GM23338 (cell line): ENCODE data around the gene ATG2B. TPM values are rescaled to one million over a fixed set of nuclear protein-coding genes. Genes with fewer than 3 reads are reported as not detected.

ENCODE experiments used
- ATAC-seq: fragments of 200-7000 bp; cut with Tn5 transposase; 3 replicates; pipeline ENCODE4 v1.9.1; 2020
- DNase-seq: peaks from one replicate; pipeline ENCODE4 v3.0.0-alpha.2; 2015; ENCODE audit warnings: low spot score
- H2AFZ ChIP-seq: fragments of 200-600 bp; sonication (generic); 2 replicates; pipeline ENCODE4 v1.8.0; 2016; ENCODE audit warnings: antibody characterized with exemption, mild to moderate bottlenecking, moderate library complexity
- H3F3A ChIP-seq: fragments of 200-600 bp; sonication (generic); replicated peaks from 2 replicates; pipeline ENCODE4 v1.8.0; 2017; ENCODE audit warnings: antibody characterized with exemption, mixed run types, low read depth
- H3K27ac ChIP-seq: fragments of 200-600 bp; sonication (generic); 2 replicates; pipeline ENCODE4 v1.6.1; 2016; ENCODE audit warnings: low read depth
- H3K27me3 ChIP-seq: fragments of 200-600 bp; sonication (generic); 2 replicates; pipeline ENCODE4 v1.8.0; 2016; ENCODE audit warnings: mild to moderate bottlenecking, mixed run types, moderate library complexity; ENCODE audit not compliant: insufficient read depth
- H3K36me3 ChIP-seq: fragments of 200-600 bp; sonication (generic); 2 replicates; pipeline ENCODE4 v1.8.0; 2016; ENCODE audit warnings: mild to moderate bottlenecking; ENCODE audit not compliant: insufficient read depth
- H3K4me1 ChIP-seq: fragments of 200-600 bp; sonication (generic); 2 replicates; pipeline ENCODE4 v1.8.0; 2016; ENCODE audit warnings: mild to moderate bottlenecking, moderate library complexity; ENCODE audit not compliant: insufficient read depth
- H3K4me2 ChIP-seq: fragments of 200-600 bp; sonication (generic); 2 replicates; pipeline ENCODE4 v1.7.1; 2017; ENCODE audit warnings: mixed run types
- H3K4me3 ChIP-seq: fragments of 200-600 bp; sonication (generic); 2 replicates; pipeline ENCODE4 v1.6.1; 2016; ENCODE audit warnings: mixed run types
- H3K79me2 ChIP-seq: fragments of 200-600 bp; sonication (generic); replicated peaks from 2 replicates; pipeline ENCODE4 v1.8.0; 2017; ENCODE audit warnings: mild to moderate bottlenecking; ENCODE audit not compliant: insufficient read depth
- H3K9me2 ChIP-seq: fragments of 200-600 bp; sonication (generic); 2 replicates; pipeline ENCODE4 v1.8.0; 2017; ENCODE audit not compliant: insufficient read depth
- H4K20me1 ChIP-seq: fragments of 200-600 bp; sonication (generic); replicated peaks from 2 replicates; pipeline ENCODE4 v1.8.0; 2017; ENCODE audit warnings: mild to moderate bottlenecking; ENCODE audit not compliant: insufficient read depth
- H3K27ac Mint-ChIP-seq: 2 replicates; pipeline ENCODE4 v1.8.0; 2020; ENCODE audit warnings: inconsistent platforms, mild to moderate bottlenecking, moderate library complexity, mixed read lengths
- H3K27me3 Mint-ChIP-seq: 3 replicates; pipeline ENCODE4 v1.8.0; 2022; ENCODE audit warnings: low read depth, mild to moderate bottlenecking, moderate library complexity, mixed read lengths, inconsistent platforms; ENCODE audit not compliant: insufficient read depth, poor library complexity
- H3K36me3 Mint-ChIP-seq: 3 replicates; pipeline ENCODE4 v1.8.0; 2021; ENCODE audit warnings: low read depth, mild to moderate bottlenecking, inconsistent platforms, moderate library complexity, mixed read lengths
- H3K4me1 Mint-ChIP-seq: 3 replicates; pipeline ENCODE4 v1.8.0; 2020; ENCODE audit warnings: mild to moderate bottlenecking, inconsistent platforms, mixed read lengths
- H3K4me3 Mint-ChIP-seq: 3 replicates; pipeline ENCODE4 v1.8.0; 2021; ENCODE audit warnings: moderate library complexity, mild to moderate bottlenecking, inconsistent platforms, mixed read lengths
- H3K9me3 Mint-ChIP-seq: 3 replicates; pipeline ENCODE4 v1.8.0; 2020; ENCODE audit warnings: moderate library complexity, mild to moderate bottlenecking, inconsistent platforms, mixed read lengths
- CREB1 ChIP-seq: fragments of 250-450 bp; sonication (Bioruptor Pico); IDR thresholded peaks from 2 replicates; pipeline ENCODE4 v1.5.0; 2020; ENCODE audit warnings: low read depth, mild to moderate bottlenecking, moderate library complexity
- EZH2 ChIP-seq: fragments of 200-600 bp; sonication (generic); IDR thresholded peaks from one replicate; pipeline ENCODE4 v1.8.0; 2017; ENCODE audit warnings: antibody characterized with exemption, mild to moderate bottlenecking, low read depth; ENCODE audit not compliant: unreplicated experiment
- EZH2phosphoT487 ChIP-seq: fragments of 200-600 bp; sonication (generic); IDR thresholded peaks from one replicate; pipeline ENCODE4 v1.8.1; 2018; ENCODE audit warnings: antibody characterized with exemption; ENCODE audit not compliant: unreplicated experiment
- JUNB ChIP-seq: IDR thresholded peaks from one replicate; pipeline ENCODE4 v1.6.1; 2016; ENCODE audit warnings: antibody characterized with exemption; ENCODE audit not compliant: unreplicated experiment
- NANOG ChIP-seq: IDR thresholded peaks from 2 replicates; pipeline ENCODE4 v1.6.1; 2016; ENCODE audit warnings: antibody characterized with exemption, borderline replicate concordance
- POLR2AphosphoS5 ChIP-seq: IDR thresholded peaks from 2 replicates; pipeline ENCODE4 v1.6.1; 2016; ENCODE audit warnings: antibody characterized with exemption, low read depth
- REST ChIP-seq: IDR thresholded peaks from one replicate; pipeline ENCODE4 v1.6.1; 2018; ENCODE audit warnings: antibody characterized with exemption; ENCODE audit not compliant: unreplicated experiment
- STAT1 ChIP-seq: IDR thresholded peaks from one replicate; pipeline ENCODE4 v1.6.1; 2016; ENCODE audit warnings: antibody characterized with exemption; ENCODE audit not compliant: unreplicated experiment
- ZNF114 ChIP-seq: fragments of 250-450 bp; sonication (Bioruptor Pico); IDR thresholded peaks from 2 replicates; pipeline ENCODE4 v1.5.0; 2020; ENCODE audit warnings: mild to moderate bottlenecking, moderate library complexity
- ZNF331 ChIP-seq: fragments of 250-450 bp; sonication (Bioruptor Pico); IDR thresholded peaks from 2 replicates; pipeline ENCODE4 v1.5.0; 2020; ENCODE audit warnings: low read depth, mild to moderate bottlenecking, moderate library complexity
- ZNF462 ChIP-seq: fragments of 250-450 bp; sonication (Bioruptor Pico); IDR thresholded peaks from 2 replicates; pipeline ENCODE4 v1.5.0; 2020; ENCODE audit warnings: mild to moderate bottlenecking, moderate library complexity
- polyA plus RNA-seq: library from polyadenylated mRNA; unstranded; fragments of >200 nt; fragmentation: Nextera tagmentation; extraction: Ambion mirVana; gene quantifications from 2 replicates; pipeline ENCODE4 v1.2.1, GENCODE V29; 2016
- total RNA-seq: library from RNA; depleted of rRNA; stranded (reverse); fragments of >200 nt; shearing (Covaris generic); gene quantifications from 2 replicates; pipeline ENCODE4 v1.2.3, GENCODE V29; 2014
- TF ChIP-seq, protein P1 (sequence below), 2 experiments: fragments of 200-600 bp in 1 of 2; sonication (generic) in 1 of 2; conservative IDR thresholded peaks; 2 replicates each; pipeline versions ENCODE4 v1.5.1 to v1.6.1; 2016 to 2017; ENCODE audit warnings: antibody characterized with exemption in 2 of 2, low read depth in 2 of 2, mild to moderate bottlenecking in 2 of 2, moderate library complexity in 1 of 2
- TF ChIP-seq, protein P2 (sequence below): IDR thresholded peaks from 2 replicates; pipeline ENCODE4 v1.6.1; 2016; ENCODE audit warnings: antibody characterized with exemption

The ATG2B gene
- total and polyA plus RNA-seq, 2 experiments from 2014 or later = 3.8 to 15.4 TPM

- TF ChIP-seq REST (no peak), EZH2 (no peak), ZNF331 (CRISPR knock-in tag) (no peak), JUNB (no peak), POLR2AphosphoS5 (no peak), ZNF462 (CRISPR knock-in tag) (no peak), STAT1 (no peak), CREB1 (CRISPR knock-in tag) (no peak), ZNF114 (CRISPR knock-in tag) (no peak), NANOG (no peak), EZH2phosphoT487 (no peak)
- TF ChIP-seq, protein P1, sequence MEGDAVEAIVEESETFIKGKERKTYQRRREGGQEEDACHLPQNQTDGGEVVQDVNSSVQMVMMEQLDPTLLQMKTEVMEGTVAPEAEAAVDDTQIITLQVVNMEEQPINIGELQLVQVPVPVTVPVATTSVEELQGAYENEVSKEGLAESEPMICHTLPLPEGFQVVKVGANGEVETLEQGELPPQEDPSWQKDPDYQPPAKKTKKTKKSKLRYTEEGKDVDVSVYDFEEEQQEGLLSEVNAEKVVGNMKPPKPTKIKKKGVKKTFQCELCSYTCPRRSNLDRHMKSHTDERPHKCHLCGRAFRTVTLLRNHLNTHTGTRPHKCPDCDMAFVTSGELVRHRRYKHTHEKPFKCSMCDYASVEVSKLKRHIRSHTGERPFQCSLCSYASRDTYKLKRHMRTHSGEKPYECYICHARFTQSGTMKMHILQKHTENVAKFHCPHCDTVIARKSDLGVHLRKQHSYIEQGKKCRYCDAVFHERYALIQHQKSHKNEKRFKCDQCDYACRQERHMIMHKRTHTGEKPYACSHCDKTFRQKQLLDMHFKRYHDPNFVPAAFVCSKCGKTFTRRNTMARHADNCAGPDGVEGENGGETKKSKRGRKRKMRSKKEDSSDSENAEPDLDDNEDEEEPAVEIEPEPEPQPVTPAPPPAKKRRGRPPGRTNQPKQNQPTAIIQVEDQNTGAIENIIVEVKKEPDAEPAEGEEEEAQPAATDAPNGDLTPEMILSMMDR (conservative IDR thresholded peaks at IDR 0.05; ENCODE audit: low read depth in 2 of 2) = no peak
- TF ChIP-seq, protein P2, sequence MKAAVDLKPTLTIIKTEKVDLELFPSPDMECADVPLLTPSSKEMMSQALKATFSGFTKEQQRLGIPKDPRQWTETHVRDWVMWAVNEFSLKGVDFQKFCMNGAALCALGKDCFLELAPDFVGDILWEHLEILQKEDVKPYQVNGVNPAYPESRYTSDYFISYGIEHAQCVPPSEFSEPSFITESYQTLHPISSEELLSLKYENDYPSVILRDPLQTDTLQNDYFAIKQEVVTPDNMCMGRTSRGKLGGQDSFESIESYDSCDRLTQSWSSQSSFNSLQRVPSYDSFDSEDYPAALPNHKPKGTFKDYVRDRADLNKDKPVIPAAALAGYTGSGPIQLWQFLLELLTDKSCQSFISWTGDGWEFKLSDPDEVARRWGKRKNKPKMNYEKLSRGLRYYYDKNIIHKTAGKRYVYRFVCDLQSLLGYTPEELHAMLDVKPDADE = no peak
- DNase-seq = no peak
- Histone ChIP-seq H4K20me1 (no peaks in the 10 kb centered on the region), H3K4me2 (no peak overlapping the region), H3K9me2 (no peaks in the 10 kb centered on the region), H2AFZ (no peak overlapping the region), H3F3A (no peaks in the 10 kb centered on the region), H3K36me3 (no peaks in the 10 kb centered on the region; the same call in 1 of the 2 replicates), H3K4me3 (no peak overlapping the region), H3K79me2 (no peaks in the 10 kb centered on the region), H3K27ac (no peak overlapping the region), H3K4me1 (0 out of 2 replicates have a peak, but pooled peaks cover 4% of the 10 kb centered on the region), H3K27me3 (no peaks in the 10 kb centered on the region)
- peaks cover 17% of the 10 kb centered on the region for H3K36me3 Mint-ChIP-seq
- no peak overlapping the region for H3K4me3 Mint-ChIP-seq
- H3K27me3 Mint-ChIP-seq = no peaks in the 10 kb centered on the region
- ATAC-seq = no peak
- H3K27ac Mint-ChIP-seq = no peak overlapping the region
- no peaks in the 10 kb centered on the region for H3K9me3 Mint-ChIP-seq
- H3K4me1 Mint-ChIP-seq = peaks cover 6% of the 10 kb centered on the region; the same call in 2 of the 3 replicates
Observed at GRCh38 chr14:96338551-96338950, 24.6 kb downstream of the ATG2B start.
